Uterus (tissue), 2 donors: ENCODE data around the gene GALNT9.

ENCODE experiments used
- CTCF ChIP-seq, 4 experiments: fragments of 200-600 bp in 2 of 4; fragments of 450-650 bp in 2 of 4; sonication (generic) in 2 of 4; IDR thresholded peaks; one replicate each; pipeline ENCODE4 v1.5.1; 2016 to 2019; ENCODE audit warnings: antibody characterized with exemption in 4 of 4, mild to moderate bottlenecking in 2 of 4, moderate library complexity in 1 of 4
- POLR2A ChIP-seq, 2 donors: fragments of 450-650 bp; IDR thresholded peaks; one replicate each; pipeline ENCODE4 v1.6.1; 2016; ENCODE audit warnings: antibody characterized with exemption in 2 of 2, mild to moderate bottlenecking in 1 of 2, moderate library complexity in 1 of 2

DNA sequence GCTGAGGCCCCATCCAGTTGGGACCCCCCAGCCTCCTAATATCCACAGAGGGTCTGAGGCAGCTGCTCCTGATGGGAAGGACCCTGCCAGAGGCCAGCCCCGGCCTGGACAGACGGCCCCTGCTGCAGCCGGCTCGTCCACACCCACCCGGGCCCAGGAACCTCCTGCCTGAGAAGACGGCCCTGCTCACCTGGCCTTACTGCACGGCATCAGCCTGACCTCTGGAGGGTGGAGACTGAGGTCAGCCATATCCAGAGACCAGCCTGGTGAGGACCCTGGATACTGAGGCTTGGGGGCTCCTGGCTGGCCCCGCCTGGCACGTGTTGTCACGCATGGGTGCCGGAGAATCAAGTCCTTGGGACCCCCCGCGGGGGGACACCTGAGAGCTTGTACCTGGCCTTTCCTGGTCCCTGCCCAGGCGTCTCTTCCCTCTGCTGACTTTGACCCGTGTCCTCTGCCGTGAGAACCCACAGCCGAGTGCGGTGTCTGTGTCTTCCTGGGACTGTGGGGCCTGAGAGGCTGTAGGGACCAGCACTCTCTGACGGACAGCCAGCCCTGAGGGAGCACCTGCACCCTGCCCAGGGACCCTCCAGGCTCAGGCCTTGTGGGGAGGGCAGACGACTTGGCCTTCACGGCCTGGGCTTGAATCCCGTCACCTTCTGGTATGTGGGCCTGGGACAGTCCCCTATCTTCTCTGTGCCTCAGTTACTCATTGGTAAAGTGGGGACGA, 127.8 kb downstream of the GALNT9 start:
- TF ChIP-seq CTCF (IDR thresholded peaks at IDR 0.05): no peak
- no peak for TF ChIP-seq POLR2A (IDR thresholded peaks at IDR 0.05)
